ENCODE results near the gene GRB2. TPM values are rescaled to one million over a fixed set of nuclear protein-coding genes. Genes with fewer than 3 reads are reported as not detected.

Gene GRB2
- polyA plus RNA-seq, 3 donors, result 164 to 338 (median 262) TPM

GRCh38 chr17:75301502-75302206, 103.8 kb downstream of the GRB2 start:
- H3K4me1 Mint-ChIP-seq, result peaks cover 54% of the 10 kb centered on the region
- peaks cover 70 to 75% of the 10 kb centered on the region in 2 donors for H3K4me1 ChIP-seq (ENCODE audit: control insufficient read depth in 1 of 2, insufficient read depth in 2 of 2, low read length in 2 of 2)
- H3K9me3 Mint-ChIP-seq, result peaks cover 0 to 1% (median 0%) of the 10 kb centered on the region in 7 donors
- H3K27ac Mint-ChIP-seq, result peak overlapping the region; percentile 90 to 100 (median 96)
- no peaks in the 10 kb centered on the region for H3K9me3 ChIP-seq (replicated peaks in 1 of 2; ENCODE audit: control insufficient read depth in 1 of 2, insufficient read depth in 1 of 2, low read length in 2 of 2)
- H3K4me3 Mint-ChIP-seq, result no peak overlapping the region
- H3K27me3 Mint-ChIP-seq (ENCODE audit: low read depth in 3 of 3), result no peaks in the 10 kb centered on the region
- no peaks in the 10 kb centered on the region for H3K27me3 ChIP-seq (ENCODE audit: control insufficient read depth in 2 of 2, insufficient read depth in 2 of 2, low read length in 2 of 2)
- H3K9ac ChIP-seq (ENCODE audit: insufficient read depth, low read length, poor library complexity, severe bottlenecking), result peak overlapping the region; percentile 78
- peaks cover 28% of the 10 kb centered on the region for H3K79me2 ChIP-seq (ENCODE audit: insufficient read depth, low read length)
- H3K36me3 ChIP-seq (replicated peaks in 1 of 2; ENCODE audit: control insufficient read depth in 1 of 2, insufficient read depth in 2 of 2, low read length in 2 of 2), result no peaks in the 10 kb centered on the region
- H2AFZ ChIP-seq (ENCODE audit: insufficient read depth, low read depth, low read length, poor library complexity, severe bottlenecking), result no peak overlapping the region
- WGBS (ENCODE audit: insufficient coverage), result 68% methylated on average over 12 of the region's 17 CpGs
- TF ChIP-seq, protein P1, sequence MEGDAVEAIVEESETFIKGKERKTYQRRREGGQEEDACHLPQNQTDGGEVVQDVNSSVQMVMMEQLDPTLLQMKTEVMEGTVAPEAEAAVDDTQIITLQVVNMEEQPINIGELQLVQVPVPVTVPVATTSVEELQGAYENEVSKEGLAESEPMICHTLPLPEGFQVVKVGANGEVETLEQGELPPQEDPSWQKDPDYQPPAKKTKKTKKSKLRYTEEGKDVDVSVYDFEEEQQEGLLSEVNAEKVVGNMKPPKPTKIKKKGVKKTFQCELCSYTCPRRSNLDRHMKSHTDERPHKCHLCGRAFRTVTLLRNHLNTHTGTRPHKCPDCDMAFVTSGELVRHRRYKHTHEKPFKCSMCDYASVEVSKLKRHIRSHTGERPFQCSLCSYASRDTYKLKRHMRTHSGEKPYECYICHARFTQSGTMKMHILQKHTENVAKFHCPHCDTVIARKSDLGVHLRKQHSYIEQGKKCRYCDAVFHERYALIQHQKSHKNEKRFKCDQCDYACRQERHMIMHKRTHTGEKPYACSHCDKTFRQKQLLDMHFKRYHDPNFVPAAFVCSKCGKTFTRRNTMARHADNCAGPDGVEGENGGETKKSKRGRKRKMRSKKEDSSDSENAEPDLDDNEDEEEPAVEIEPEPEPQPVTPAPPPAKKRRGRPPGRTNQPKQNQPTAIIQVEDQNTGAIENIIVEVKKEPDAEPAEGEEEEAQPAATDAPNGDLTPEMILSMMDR (IDR thresholded peaks at IDR 0.05), result no peak
- intact Hi-C loops (cut with micrococcal nuclease), result no loop called here
- DNase-seq, result peak; percentile 90 to 96 (median 94)
- peaks cover 8 to 16% of the 10 kb centered on the region in 2 donors for H3K36me3 Mint-ChIP-seq
- H4K20me1 ChIP-seq (ENCODE audit: insufficient read depth, low read length), result no peaks in the 10 kb centered on the region
- peak overlapping the region; percentile 0 for H3K4me2 ChIP-seq (replicated peaks; ENCODE audit: extremely low read depth, low read length, poor library complexity, severe bottlenecking)
- peak overlapping the region in 1 of 3 experiments; percentile 14 for H3K4me3 ChIP-seq (replicated peaks in 1 of 3; ENCODE audit: low read depth in 2 of 3, low read length in 3 of 3)
- H3K27ac ChIP-seq (ENCODE audit: low read depth in 1 of 2, low read length in 2 of 2), result peak overlapping the region; percentile 91 to 98

GRCh38 chr17:75301049-75301448, 104.4 kb downstream of the GRB2 start:
- Histone ChIP-seq H3K79me2 (ENCODE audit: insufficient read depth, low read length) (peaks cover 31% of the 10 kb centered on the region), H3K4me3 (replicated peaks in 1 of 3; ENCODE audit: low read depth in 2 of 3, low read length in 3 of 3) (no peak overlapping the region), H3K27me3 (ENCODE audit: control insufficient read depth in 2 of 2, insufficient read depth in 2 of 2, low read length in 2 of 2) (no peaks in the 10 kb centered on the region), H3K27ac (ENCODE audit: low read depth in 1 of 2, low read length in 2 of 2) (peak overlapping the region; percentile 91 to 98), H2AFZ (ENCODE audit: insufficient read depth, low read depth, low read length, poor library complexity, severe bottlenecking) (no peak overlapping the region), H3K4me2 (replicated peaks; ENCODE audit: extremely low read depth, low read length, poor library complexity, severe bottlenecking) (peak overlapping the region; percentile 0), H3K9ac (ENCODE audit: insufficient read depth, low read length, poor library complexity, severe bottlenecking) (peak overlapping the region; percentile 78), H3K9me3 (replicated peaks in 1 of 2; ENCODE audit: control insufficient read depth in 1 of 2, insufficient read depth in 1 of 2, low read length in 2 of 2) (no peaks in the 10 kb centered on the region), H3K4me1 (ENCODE audit: control insufficient read depth in 1 of 2, insufficient read depth in 2 of 2, low read length in 2 of 2) (peaks cover 70 to 75% of the 10 kb centered on the region in 2 donors), H4K20me1 (ENCODE audit: insufficient read depth, low read length) (no peaks in the 10 kb centered on the region), H3K36me3 (replicated peaks in 1 of 2; ENCODE audit: control insufficient read depth in 1 of 2, insufficient read depth in 2 of 2, low read length in 2 of 2) (no peaks in the 10 kb centered on the region)
- Mint-ChIP-seq H3K27ac (peak overlapping the region; percentile 90 to 100 (median 96)), H3K4me3 (peak overlapping the region; percentile 39 to 69), H3K36me3 (peaks cover 8 to 13% of the 10 kb centered on the region in 2 donors), H3K27me3 (ENCODE audit: low read depth in 3 of 3) (no peaks in the 10 kb centered on the region), H3K9me3 (peaks cover 0 to 1% (median 0%) of the 10 kb centered on the region in 7 donors), H3K4me1 (peaks cover 53% of the 10 kb centered on the region)
- 33% methylated on average over 1 of the region's 9 CpGs for WGBS (ENCODE audit: insufficient coverage)
- TF ChIP-seq, protein P1 (IDR thresholded peaks at IDR 0.05), result no peak
- DNase-seq, result peak; percentile 78 to 86 (median 85)
- intact Hi-C loops (cut with micrococcal nuclease), result no loop called here
